Stimulated activated naive CD4-positive, alpha-beta T cell (primary cell): Measurements from ENCODE around the gene NLRP3.
"Not testable (repeated sequence)": the region's sequence is repeated elsewhere in the genome, so short reads cannot be mapped to it uniquely, and the experiment has no call there.

Experiments used
- DNase-seq, 6 experiments: peaks; one replicate each; lab custom pipeline; 2025; lab: John Stamatoyannopoulos, UW

The NLRP3 gene

DNA sequence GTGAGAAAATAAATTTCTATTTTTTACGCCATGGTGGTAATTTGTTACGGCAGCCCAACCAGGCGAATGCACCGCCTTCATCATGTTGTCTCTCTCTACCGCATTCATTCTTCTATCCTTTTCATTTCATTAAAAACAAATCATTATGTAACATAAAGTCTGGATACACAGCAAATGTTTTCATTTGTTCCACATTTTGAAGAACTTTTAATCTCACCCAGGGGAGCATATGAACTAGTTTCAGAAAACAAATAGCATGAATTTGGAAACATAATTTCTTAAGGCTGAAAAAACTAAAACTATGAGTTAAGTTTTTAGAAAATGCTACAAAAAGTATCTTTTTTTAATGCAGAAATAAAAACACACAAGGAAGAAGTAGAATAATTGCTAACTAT, 53.2 kb downstream of the NLRP3 start:
- no peak for DNase-seq

DNA sequence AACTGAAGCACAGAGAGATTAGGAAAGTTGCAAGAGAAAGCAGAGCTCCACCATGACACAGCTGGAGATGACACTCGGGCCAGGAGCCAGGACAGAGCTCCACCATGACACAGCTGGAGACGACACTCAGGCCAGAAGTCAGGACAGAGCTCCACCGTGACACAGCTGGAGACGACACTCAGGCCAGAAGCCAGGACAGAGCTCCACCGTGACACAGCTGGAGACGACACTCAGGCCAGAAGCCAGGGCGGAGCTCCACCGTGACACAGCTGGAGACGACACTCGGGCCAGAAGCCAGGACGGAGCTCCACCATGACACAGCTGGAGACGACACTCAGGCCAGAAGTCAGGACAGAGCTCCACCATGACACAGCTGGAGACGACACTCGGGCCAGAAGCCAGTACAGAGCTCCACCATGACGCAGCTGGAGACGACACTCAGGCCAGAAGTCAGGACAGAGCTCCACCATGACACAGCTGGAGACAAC, 55.0 kb downstream of the NLRP3 start:
- not testable (repeated sequence) for DNase-seq

DNA sequence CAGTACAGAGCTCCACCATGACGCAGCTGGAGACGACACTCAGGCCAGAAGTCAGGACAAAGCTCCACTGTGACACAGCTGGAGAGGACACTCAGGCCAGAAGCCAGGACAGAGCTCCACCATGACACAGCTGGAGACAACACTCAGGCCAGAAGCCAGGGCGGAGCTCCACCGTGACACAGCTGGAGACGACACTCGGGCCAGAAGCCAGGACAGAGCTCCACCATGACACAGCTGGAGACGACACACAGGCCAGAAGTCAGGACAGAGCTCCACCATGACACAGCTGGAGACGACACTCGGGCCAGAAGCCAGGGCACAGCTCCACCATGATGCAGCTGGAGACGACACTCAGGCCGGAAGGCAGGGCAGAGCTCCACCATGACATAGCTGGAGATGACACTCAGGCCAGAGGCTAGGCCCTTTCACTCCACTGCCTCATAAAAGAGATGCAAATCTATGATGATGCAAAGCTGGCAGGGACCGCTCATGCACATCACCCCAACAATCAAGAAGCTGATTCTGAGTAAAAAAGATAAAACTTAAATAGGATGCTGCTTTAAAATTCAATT, 55.6 kb downstream of the NLRP3 start:
- DNase-seq = no peak

DNA sequence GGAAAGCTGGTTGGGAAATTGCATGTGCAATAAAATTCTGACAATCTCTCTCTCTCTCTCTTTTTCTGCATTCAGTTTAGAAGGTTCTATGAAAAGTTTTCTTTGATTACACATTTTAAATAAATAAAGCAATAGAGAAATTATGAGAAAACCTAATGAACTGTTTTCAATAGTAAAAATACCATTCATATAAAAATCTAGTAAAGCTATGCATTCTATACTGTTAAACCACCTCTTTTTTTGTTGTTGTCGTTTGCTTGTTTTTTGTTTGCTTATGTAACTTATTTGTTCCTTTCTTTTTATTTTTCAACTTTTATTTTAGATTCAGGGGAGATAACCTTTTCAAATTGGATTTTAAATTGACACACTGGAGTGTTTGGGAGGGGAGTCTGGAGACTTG, 56.1 kb downstream of the NLRP3 start:
- DNase-seq = no peak

DNA sequence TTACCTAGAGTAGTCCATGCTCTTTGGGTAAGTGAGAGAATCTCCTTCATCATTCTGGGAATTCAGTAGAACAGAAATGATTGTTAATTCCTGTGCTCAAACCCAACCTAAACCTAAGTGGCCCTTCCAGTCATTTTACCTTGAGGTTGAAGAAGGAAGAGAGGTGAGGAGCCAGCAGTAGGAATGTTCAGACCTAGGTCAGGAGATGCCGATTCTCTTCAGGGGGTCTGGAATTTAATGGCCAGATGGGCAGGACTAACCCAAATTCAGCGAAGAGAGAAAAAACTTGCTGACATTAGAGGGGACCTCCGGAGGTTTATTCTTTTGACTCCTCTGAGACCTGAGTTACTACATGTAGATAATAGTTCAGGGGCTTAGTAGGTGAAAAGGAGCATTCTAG, 58.4 kb downstream of the NLRP3 start:
- DNase-seq = no peak

DNA sequence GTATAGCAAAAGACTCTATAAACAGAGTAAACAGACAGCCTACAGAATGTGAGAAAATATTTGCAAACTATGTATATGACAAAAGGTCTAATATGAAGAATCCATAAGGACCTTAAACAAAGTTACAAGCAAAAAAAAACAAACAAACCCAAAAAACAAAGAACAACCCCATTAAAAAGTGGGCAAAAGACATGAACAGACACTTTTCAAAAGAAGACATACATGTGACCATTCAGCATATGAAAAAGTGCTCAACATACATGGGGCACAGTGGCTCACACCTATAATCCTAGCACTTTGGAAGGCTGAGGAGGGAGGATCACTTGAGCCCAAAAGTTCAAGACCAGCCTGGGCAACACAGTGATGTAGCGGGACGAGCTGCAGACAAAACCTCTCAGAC, 59.8 kb downstream of the NLRP3 start:
- DNase-seq = no peak

DNA sequence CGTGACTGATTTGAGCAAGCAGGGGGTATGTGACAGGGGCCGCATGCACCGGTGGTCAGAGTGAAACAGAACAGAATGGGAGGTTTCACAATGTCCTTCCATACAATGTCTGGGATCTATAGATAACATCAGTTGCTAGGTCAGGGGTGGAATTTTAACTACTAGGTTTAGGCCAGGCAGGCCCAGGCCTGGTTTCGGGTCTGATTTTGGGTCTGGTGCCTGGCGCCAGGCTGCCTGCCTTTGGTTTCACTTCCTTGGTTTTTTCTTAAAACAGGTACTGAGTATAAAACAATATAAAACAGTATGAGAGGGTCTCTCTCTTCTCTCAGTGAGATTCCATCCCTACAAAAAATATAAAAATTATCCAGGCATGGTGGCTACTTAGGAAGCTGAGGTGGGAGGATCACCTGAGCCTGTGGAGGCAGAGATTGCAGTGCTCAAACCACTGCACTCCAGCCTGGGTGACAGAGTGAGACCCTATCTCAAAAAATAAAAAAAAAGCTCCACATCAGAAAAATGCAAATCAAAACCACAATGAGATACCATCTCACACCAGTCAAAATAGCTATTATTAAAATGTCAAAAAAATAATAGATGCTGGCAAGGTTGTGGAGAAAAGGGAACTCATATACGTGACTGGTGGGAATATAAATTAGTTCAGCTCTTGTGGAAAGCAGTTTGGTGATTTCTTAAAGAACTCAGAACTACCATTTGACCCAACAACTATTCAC, 60.5 kb downstream of the NLRP3 start:
- DNase-seq = not testable (repeated sequence)

DNA sequence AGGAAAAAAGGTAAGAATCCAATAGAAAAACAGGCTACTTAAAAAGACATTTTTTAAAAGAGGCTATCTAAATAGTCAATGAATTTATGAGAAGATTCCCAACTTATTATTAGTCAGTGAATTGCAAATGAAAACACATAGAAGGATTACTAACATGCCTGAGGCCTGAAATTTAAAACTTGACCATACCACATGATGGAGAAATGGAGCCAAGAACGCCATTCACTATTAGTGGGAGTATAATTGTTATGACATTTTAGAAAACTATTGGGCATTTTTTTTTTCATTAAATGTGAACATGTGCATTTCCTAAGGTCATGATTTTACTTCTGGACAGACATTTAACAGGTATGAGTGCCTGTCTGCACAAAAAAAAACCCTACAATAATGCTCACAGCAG, 66.8 kb downstream of the NLRP3 start:
- DNase-seq = no peak

DNA sequence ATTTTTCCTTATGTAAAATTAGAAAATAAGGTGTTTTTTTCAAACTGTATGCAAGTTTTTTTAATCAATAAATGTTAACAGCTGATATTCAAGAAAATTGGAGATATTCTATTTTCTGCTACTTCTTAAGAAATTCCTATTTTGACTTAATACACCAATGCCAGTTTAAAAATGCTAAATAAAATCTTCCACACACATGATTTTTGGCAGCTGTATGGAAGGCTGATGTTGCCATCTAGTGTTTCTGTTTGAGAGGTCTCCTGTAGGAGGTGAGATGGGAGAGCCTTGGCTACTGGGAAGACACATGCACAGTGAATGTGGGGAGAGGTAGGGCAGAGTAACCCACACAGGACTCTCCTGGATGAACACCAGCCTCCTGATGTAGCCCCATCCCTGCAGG, 71.1 kb downstream of the NLRP3 start:
- DNase-seq = peak; percentile 3 to 57 (median 21)

DNA sequence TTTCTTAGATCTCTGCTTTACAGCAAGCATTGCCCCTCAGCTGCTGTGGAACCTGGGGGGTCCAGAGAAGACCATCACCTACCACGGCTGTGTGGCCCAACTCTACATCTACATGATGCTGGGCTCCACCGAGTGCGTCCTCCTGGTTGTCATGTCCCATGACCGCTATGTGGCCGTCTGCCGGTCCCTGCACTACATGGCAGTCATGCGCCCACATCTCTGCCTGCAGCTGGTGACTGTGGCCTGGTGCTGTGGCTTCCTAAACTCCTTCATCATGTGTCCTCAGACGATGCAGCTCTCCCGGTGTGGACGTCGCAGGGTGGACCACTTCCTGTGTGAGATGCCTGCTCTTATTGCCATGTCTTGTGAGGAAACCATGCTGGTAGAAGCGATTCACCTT, 75.4 kb downstream of the NLRP3 start:
- no peak for DNase-seq

DNA sequence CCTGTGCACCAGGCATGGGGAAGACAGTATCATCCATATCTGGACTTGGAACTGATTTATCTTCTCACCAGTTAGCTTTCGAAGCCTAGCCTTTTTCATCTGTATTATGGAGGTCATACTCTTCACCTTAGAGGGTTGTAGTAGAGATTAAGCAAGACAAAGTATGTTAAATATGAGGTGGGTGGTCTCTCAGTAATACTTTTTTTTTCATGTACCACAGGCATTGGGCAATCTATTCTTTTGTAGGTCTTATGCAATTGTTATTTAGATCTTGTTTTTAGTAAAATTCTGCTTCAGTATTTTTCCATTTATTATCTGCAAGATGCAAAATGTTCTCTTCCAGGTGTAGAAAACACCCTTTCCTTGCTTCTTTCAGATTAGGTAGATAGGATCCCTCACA, 77.1 kb downstream of the NLRP3 start:
- no peak for DNase-seq

DNA sequence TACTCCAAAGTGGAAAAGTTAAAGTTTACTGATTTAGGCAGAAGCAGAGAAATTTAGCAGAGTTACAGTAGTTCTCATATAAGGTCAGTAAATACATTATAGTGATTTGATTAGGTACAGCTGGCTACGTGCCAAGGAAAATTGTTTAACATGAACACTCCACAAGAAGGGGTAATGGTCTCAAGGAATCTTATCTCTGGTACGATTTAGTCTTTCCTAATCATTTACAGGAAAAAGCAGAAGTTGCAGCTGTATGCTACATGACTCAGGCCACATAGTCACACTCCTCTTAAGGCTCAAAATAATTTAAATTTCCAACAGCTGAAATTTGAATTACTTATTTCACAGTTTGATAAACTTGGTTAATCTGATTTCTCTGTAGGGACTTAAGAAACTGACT, 78.8 kb downstream of the NLRP3 start:
- DNase-seq = no peak

DNA sequence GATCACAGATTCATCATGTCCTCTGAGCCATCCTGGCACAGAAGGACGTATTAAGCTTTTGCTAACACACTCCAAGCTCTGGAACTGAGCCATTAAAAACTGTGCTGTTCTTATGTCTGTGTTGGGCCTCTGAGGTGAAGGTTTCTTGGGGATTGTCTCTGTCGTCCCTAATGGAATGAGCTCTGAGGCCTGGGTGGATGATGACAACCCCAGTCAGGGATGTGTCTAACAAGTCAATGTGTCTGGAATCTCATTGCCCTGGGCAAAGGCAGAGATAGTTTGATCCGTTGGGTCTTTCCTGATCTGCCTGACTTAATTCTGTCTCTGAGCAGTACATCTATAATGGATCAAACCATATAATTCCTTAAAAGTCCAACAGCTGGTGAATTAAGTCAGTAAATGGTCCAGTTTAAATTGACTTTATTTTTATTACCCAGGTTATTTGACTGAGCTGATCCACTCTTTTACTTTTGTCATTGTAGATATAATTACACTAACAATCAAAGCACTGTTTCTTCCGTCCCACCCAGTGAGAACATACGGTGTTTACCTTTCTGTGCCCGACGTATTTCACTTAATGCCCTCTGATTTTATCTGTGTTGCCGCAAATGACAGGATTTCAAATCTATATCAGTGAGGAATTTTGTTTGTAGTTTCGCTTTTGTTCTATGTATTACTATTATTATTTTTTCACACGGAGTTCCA, 80.8 kb downstream of the NLRP3 start:
- DNase-seq = no peak
